Stimulated activated CD4-positive, alpha-beta T cell treated with anti-CD3 and anti-CD28 coated beads, Interleukin-4, amount 100 ng/mL, for 48 hours (primary cell): ENCODE results near the gene LAMTOR4.
"Not testable (repeated sequence)": the region's sequence is repeated elsewhere in the genome, so short reads cannot be mapped to it uniquely, and the experiment has no call there.

Experiments
- DNase-seq, 2 donors: peaks; one replicate each; pipeline ENCODE4 v3.0.0-alpha.2; 2020; ENCODE audit warnings: low read depth in 2 of 2

The LAMTOR4 gene

GRCh38 chr7:100122568-100122967, 26.1 kb upstream of the LAMTOR4 start:
- no peak for DNase-seq

GRCh38 chr7:100124301-100125230, 24.2 kb upstream of the LAMTOR4 start:
- DNase-seq = no peak

GRCh38 chr7:100126239-100126930, 22.3 kb upstream of the LAMTOR4 start:
- no peak for DNase-seq

GRCh38 chr7:100126931-100127865, 21.5 kb upstream of the LAMTOR4 start, which contains the start of gene MBLAC1:
TSS of gene MBLAC1 (plus strand) at chr7:100126967. CDS start at chr7:100127396, 429 bp downstream.
- DNase-seq = peak; percentile 87 to 88

GRCh38 chr7:100127866-100128636, 20.7 kb upstream of the LAMTOR4 start:
- DNase-seq = peak in 1 of 2 donors; percentile 22

GRCh38 chr7:100128637-100128963, 20.1 kb upstream of the LAMTOR4 start:
- DNase-seq = no peak

GRCh38 chr7:100130220-100130607, 18.5 kb upstream of the LAMTOR4 start:
- not testable (repeated sequence) for DNase-seq

- DNase-seq = peak; percentile 79 to 87
Measured at GRCh38 chr7:100130608-100131453, 17.9 kb upstream of the LAMTOR4 start.

GRCh38 chr7:100132126-100132525, 16.6 kb upstream of the LAMTOR4 start:
- DNase-seq = no peak

- peak; percentile 46 to 48 for DNase-seq
Measured at GRCh38 chr7:100132697-100133151, 16.0 kb upstream of the LAMTOR4 start.

GRCh38 chr7:100137851-100138760, 10.6 kb upstream of the LAMTOR4 start:
- DNase-seq = no peak

- DNase-seq = no peak
Measured at GRCh38 chr7:100141555-100141949, 7.2 kb upstream of the LAMTOR4 start.

- no peak for DNase-seq
Measured at GRCh38 chr7:100142461-100142860, 6.3 kb upstream of the LAMTOR4 start.

GRCh38 chr7:100146350-100146749, 2.4 kb upstream of the LAMTOR4 start:
- DNase-seq = not testable (repeated sequence)

GRCh38 chr7:100147278-100147677, 1.4 kb upstream of the LAMTOR4 start:
- DNase-seq = no peak

- no peak for DNase-seq
Measured at GRCh38 chr7:100148225-100148558, 526 bp upstream of the LAMTOR4 start.

- DNase-seq = no peak
Measured at GRCh38 chr7:100152404-100152803, 3.7 kb downstream of the LAMTOR4 start.

- no peak for DNase-seq
Measured at GRCh38 chr7:100152937-100153666, 4.4 kb downstream of the LAMTOR4 start.
